Activated CD8-positive, alpha-beta memory T cell treated with anti-CD3 and anti-CD28 coated beads for 48 hours (primary cell): Measurements from ENCODE around the gene GATA5.
"Not testable (repeated sequence)": the region's sequence is repeated elsewhere in the genome, so short reads cannot be mapped to it uniquely, and the experiment has no call there.

Experiments used
- DNase-seq, 3 experiments: peaks; one replicate each; pipeline ENCODE4 v3.0.0-alpha.2; 2020; ENCODE audit warnings: low read depth in 2 of 3, low spot score in 2 of 3

GATA5 gene

DNA sequence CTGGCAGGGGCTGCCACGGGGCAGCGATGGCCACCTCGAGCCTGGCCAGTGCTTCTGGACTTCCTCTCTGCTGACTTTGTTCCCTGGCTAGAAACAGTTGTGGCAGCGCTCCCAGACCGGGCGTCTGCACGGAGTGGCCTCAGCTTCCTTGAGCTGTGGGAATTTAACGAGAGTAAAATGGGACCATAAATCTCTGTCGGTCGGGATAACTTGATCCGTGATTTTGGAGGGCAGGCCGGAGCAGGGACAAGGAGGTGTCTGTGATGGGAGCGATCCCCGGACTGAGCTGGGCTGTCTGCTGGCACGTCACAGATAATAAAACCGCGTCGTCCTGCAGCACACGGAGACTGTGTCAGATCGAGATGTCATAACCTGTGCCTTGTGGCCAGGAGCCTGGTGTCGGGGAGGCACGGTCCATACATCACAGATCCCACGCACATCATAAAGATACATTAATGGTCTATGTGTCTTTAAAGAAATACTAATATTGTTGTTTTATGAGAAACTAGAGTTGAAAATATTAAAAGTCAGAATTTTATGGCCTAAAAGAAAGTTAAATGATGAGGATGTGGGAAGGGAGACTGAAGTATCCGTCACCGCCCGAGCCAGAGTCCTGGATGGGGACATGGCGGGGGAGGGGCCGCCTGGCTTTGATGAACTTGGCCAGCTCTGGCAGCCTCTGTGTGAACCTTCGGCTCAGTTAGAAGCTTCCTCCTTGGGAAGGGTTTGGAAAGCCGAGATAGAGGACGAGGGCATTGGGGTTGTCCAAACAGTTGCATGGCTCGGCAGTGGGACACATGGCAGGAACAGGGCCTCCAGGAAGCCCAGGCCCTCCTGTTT, 41.9 kb downstream of the GATA5 start:
- DNase-seq, result no peak

GRCh38 chr20:62430866-62431447, 44.8 kb downstream of the GATA5 start:
- DNase-seq, result no peak

DNA sequence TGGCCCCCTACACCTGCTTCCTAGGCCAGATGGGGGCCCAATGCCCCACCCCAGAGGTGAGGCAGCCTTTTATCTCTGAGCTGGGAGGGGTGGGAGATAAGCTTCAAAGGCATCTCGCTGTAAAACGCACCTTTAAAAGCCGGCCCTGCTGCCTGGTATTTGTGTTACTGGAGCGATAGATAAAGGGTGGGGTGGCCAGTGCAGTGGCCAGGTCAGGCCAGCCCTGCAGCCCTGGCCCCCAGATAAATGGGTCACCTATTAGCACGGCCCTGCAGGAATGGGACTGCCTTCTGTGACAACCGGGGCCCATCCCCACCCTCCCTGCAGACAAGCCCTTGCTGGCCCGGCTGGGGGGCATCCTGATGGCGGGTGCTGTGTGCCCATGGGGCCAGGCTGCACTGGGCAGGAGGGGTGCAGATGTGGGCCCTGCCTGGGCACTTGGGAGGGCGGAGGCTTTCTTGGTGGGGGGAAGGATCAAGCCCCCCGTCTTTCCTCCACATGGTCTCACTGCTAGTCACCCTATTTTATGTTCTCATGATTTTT, 45.4 kb downstream of the GATA5 start:
- no peak for DNase-seq

- no peak for DNase-seq
These were observed 46.1 kb downstream of the GATA5 start for GRCh38 chr20:62429455-62430310.

DNA sequence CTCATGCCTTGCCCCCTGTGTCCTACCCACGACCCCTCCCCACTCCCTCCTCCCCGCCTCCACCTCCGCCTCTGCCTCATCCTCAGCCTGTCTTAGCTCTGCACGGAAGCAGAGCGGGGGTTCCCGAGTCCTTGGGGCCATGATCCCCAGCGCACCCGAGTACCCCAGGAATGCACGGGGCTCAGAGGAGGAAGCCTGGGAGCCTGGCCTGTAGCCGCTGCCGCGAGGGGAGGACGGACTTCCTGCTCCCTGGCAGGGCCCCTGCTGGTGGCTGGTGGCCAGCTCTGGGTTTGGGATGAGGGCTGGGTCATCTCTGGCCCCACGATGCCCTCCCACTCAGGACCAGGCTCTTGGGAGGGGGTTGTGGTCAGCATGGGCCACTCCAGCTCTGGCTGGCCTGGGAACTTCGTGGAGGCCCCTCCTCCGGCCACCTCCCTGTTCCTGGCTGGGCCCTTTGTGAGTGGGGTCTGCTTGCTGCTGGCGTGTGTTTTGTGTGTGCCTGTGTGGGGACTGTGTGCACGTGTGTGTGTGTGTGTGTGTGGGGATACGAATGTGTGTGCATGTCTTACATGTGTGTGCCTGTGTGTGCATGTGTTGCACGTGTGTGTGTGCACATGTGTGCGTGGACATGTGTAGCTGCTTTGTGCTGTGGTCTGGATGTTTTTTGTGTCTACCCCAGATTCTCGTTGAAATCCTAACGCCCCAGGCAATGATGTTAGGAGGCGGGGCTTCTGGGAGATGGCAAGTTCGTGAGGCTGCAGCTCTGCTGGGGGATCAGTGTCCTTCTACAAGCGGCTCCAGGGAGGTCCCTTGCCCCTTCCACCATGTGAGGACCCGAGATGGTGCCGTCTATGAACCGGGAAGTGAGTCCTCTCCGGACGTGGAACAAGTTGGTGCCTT, 47.1 kb downstream of the GATA5 start:
- no peak for DNase-seq

DNA sequence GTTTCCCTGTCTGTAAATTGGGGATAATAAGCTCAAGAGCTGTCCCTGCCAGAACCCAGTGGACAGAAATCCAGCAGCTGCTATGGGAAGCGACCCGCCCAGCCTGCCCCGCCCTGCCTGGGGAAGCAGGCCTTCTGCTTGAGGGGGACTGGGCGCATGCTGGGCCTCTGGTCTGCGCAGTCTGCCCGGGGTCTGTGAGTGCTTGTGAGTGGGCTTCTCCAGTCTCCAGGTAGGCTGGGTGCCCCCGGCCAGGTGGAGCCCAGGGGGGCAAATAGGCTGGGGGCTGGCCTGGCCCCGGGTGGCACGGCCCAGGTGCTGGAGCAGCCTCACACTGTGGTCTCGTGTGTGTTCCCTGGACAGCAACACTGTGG, 47.8 kb downstream of the GATA5 start:
- no peak for DNase-seq

DNA sequence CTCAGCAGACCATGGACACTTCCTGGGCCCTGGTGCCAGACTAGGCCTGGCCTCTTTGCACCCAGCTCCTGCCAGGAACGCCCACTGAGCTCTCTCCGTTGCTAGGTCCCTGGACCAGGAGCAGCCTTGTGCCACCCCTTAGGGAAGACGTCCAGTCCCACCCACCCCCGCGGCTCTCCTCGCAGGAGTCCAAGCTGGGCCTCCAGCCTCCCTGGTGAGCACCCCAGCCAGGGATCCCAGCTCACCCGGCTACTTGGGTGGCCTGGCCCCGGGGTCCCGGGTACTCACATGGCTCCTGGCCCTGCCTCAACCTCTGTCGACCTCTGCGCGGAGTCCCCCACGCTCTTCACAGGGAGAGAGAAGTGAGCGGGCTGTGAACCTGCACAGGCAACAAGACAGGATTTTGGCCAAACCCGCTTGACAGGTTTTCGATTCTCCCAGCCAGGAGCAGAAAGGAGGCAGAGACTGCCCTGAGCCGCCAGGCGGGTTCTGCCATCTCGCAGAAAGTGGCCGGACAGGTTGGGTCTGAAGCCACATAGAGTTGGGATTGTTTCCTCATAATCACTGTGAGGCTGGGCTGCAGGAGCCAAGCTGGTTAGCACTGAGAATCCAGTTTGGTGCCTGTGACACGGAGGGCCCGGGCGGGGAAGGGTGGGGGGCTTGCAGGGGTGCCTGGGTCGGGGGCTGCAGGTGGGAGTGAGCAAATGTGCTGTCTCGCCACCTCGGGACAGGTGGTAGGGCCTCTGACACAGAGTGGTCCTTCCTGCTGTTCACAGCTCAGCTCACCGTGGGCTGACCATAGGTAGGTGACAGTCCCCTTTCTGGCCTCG, 48.4 kb downstream of the GATA5 start, which contains the start of gene RBBP8NL:
Gene RBBP8NL (minus strand): TSS at position 368 of the 830 bp plus-strand sequence. CDS start 7,892 bp downstream, outside the sequence.
- no peak for DNase-seq

DNA sequence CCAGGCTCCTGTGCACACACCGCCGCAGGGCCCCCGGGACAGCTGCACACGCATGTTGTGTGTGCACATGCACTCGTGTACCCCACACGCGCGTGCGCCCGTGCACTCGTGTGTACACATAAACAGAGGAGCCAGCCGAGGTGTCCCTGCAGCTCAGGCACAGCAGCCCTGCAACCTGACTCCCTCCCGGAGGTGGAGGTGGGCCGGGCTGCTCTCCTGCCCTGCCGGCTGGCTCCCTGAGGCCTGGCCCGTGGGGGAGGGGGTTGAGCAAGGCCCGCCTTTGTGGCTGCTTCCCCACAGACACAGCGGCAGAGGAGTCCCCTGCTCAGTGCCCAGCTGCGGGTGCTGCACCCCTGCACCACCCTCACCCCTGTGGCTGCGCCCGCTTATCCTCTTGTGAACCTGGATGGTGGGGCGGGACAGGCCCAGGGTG, 49.1 kb downstream of the GATA5 start:
- DNase-seq, result no peak

DNA sequence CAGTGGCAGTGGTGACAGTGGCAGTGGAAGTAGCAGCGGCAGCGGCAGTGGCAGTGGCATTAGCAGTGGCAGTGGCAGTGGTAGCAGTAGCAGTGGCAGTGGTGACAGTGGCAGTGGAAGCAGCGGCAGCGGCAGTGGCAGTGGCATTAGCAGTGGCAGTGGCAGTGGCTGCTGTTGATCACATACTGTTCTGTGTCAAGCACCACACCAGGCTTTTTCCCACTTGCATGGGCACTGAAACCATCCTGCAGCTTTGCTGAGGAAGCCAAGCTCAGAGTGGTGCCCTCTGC, 49.8 kb downstream of the GATA5 start:
- not testable (repeated sequence) for DNase-seq

DNA sequence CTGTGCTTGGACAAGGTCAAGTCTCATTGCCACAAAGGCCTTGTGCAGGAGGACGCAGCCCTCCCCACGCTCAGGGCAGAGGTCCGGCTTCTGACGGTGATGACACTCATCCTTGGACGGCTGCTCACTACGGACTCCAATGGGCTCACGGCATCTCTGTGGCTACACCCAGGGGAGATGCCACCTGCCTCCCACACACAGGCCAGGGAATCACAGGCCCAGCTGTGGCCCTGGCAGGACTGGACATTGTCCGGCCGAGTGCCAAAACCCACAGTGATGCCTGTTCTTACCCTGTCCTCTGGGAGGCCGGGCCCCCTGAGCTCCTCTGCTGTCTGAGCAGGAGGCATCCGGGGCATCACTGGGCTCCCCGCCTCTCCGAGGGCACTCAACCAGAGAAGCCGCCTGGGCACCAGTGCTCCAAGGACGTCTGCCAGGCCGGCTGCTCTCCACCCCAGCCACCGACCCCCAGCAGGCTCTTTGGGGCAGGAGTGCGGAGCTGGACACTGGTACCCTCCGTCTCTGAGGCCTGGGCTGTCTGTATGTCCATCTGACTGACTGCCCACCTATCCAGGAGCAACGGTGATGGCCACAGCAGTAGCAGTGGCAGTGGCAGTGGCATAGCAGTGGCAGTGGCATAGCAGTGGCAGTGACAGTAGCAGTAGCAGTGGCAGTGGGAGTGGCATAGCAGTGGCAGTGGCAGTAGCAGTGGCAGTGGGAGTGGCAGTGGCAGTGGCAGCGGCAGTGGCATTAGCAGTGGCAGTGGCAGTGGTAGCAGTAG, 50.3 kb downstream of the GATA5 start:
- no peak for DNase-seq

- no peak for DNase-seq
These were observed 51.3 kb downstream of the GATA5 start for GRCh38 chr20:62424249-62425107.

GRCh38 chr20:62423326-62423706, 52.5 kb downstream of the GATA5 start:
- no peak for DNase-seq

- no peak for DNase-seq
These were observed 53.0 kb downstream of the GATA5 start for GRCh38 chr20:62422636-62423325.

DNA sequence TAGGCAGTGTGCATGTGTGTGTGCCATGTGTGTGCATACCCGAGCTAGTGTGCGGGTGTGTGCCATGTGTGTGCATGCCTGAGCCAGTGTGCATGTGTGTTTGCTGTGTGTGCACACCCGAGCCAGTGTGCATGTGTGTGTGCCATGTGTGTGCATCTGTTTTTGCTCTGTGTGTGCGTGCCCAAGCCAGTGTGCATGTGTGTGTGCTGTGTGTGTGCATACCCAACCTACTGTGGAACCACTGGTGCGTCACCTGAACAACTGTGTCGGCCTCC, 54.1 kb downstream of the GATA5 start:
- DNase-seq, result no peak

- no peak for DNase-seq
These were observed 54.7 kb downstream of the GATA5 start for GRCh38 chr20:62420846-62421715.

GRCh38 chr20:62419759-62420158, 56.0 kb downstream of the GATA5 start:
- no peak for DNase-seq
